GM19452 (cell line): ENCODE data around the gene SGK1.

Source experiments
- ATAC-seq: cut with Tn5 transposase; IDR thresholded peaks from one replicate; pipeline ENCODE4 v1.9.1; 2021; ENCODE audit not compliant: unreplicated experiment

Gene SGK1

DNA sequence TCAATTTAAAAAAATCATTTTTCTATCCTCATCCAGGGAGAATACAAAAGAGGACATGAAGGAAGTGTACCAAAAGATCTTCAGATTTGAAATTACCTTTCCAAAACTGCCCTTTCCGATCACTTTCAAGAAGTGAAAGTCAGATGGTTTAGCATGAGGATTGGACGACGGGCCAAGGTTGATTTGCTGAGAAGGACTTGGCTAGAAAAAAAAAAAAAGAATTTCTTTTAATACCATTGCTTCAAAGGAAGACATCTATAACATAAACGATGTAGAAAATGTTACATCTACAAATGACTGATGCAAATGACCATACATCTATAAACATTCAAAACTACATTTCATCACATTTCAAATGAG is 144.6 kb downstream of the SGK1 start:
- no peak for ATAC-seq

DNA sequence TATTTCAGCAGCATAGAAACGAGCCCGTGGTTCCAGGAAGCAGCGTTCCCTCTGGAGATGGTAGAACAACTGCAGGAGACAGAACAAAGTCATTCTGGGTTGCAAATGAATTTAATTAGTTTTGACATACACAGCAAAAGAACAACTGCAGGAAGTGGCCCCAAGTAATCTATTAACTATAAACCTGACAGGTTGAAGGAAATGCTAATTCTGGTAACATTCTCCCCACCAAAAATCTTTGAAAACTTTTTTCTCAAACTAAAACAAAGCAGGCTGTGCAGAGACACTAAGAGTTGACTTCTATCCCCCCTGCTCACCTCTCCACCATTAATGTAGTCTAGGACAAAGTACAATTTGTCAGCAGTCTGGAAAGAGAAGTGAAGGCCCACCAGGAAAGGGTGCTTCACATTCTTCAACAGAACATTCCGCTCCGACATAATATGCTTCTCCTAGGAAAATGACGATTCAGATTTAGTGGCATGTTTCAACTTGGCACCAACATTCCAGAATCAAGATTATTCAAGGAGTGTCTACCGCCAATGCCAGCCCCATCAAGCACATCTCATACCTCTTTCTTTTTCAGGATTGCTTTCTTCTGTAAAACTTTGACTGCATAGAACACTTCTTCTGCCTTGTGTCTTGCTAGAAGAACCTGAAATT is 145.1 kb downstream of the SGK1 start:
- no peak for ATAC-seq

DNA sequence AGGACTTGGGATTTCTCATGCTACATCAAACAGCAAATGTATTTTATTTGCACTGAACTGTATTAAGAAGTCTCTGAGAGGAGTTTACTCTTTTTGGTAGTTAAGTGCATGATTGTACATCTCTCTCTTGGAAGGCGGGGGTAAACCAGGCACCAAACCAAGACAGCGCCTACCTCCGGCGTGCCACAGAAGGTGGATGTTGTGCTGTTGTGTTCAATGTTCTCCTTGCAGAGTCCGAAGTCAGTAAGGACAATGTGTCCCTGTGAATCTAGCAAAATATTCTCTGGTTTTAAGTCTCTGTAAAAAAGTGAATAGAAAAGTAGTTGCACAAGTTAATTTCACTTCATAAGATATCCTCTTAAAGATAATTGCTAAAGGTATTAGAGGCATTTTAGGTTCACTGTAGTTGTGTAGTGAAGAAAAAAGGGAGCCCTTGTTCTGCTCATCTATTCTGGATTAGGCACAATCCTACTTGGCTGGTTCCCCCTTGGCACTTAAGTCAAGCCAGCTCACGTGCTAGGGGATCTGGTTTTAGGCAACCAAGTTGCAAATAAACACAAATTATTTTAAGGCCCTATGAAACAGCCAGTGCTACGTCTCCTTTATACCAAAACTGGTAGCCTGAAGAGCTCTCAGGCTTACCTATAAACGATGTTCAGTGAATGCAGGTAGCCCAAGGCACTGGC is 145.7 kb downstream of the SGK1 start:
- no peak for ATAC-seq

DNA sequence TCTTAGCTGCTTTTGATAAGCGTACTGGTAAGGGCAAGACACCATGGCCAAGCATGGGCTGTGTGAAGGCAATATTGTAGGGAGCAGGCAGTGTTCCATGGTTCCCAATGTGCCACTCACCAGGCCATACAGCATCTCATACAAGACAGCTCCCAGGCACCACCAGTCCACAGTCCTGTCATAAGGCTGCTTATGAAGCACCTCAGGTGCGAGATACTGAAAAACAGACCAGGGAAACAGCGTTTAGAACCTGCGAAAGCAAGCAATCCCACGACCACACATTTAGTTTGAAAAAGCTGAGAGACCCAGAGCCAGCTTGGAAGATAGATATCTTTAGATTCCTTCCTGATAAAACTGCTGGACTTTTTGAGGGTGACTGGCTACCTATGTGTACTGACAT is 146.4 kb downstream of the SGK1 start:
- ATAC-seq, result no peak

DNA sequence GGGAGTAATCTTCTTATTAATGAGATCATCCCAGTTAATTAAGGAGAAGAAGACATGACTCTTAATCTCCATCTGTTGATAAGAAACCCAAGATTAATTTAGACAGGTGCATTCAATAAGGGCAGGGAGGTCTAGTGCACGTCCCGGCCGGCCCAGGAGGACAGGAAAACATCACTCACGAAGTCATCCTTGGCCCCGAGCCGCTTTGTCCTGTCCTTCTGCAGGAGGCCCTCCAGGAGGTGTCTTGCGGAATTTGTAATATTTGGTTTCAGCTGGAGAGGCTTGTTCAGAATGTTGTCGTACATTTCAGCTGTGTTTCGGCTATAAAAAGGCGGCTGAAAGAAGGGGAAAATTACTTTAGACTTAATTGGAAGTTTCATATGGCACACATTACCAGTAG is 147.1 kb downstream of the SGK1 start:
- ATAC-seq, result no peak

DNA sequence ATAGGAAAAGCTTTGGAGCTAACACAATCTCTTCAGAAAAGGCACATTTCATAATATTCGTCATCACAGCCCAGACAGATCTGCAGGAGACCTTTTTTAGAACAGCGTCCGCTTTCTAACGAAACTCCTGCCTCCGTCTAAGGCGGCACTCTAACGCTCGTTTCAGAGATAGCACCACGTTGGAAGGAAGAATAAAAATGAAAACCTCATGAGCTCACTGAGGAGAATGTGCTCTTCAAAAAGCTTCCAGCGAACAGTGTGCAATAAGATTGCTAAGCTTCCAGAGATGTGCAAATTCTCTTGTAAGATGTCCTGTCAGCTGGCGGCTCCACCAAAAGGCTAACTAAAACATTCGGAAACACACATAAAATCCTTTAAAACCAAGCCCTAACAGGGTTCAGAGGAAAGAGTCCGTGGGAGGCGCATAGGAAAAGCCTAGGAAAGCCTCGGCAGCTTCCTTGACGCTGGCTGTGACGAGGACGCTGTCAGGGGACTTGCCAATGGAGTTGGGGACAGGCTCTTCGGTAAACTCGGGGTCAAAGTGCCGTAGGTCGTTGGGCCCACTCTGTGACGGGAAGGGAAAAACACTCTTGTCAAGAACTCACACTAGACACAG is 147.9 kb downstream of the SGK1 start:
- ATAC-seq, result no peak

DNA sequence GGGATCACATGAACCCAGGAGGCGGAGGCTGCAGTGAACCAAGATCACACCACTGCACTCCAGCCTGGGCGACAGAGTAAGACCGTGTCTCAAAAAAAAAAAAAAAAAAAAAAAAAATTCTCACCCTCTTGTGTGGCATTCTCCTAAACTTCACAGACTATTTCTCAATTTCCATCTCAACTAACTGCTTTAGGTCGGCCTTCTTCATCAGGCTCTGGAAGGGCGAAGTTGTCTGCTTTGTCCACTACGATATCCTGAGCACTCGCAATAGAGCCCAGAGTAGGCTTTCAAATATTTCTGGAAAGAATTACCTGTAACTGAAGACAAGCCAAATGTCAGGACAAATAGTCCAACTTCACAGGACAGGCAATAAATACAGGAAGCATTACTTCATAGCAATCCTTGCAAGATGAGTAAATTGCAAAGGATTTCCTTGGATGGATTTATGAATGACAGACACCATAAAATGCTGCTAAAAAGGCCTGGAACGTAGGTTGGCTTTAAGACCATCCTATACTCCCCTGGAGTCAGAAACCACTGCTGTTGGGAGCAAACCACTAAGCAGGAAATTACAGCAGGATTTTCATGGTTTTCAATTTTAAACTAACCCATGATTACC is 149.2 kb downstream of the SGK1 start:
- ATAC-seq, result no peak

DNA sequence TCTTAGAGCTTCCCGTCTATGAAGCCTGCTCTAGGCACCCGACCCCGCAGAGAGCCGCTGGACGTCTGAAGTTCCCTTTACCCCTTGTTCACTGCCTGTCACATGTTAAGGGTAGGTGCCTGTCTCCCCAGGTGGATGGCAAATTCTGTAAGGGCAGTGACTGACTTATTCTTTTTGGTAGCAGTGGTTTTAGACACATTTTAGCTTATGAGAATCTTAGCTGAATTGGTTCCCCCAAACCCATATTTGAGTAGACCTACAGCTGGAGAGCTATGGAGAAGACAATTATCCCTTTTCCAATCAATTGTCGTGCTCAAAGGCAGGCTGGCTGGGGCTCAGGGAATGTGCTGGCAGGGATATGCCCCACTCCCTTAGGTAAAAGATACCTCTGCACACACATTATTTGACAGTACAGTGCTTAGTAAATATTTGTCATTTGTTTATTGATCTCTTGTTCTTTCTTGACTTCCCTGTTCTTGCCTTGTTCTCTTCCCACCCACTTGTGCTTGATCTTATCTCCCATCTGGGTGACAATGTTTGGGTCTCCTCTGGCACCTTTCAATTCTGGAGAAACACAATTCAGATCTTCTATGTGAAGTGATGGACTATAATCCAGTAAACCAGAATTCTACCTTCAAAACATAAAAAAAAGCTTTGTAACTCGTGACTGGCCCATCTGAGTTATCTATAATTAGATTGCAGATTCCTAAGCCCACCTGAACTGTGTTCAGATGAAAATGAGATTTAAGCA is 151.2 kb downstream of the SGK1 start:
- ATAC-seq, result no peak

DNA sequence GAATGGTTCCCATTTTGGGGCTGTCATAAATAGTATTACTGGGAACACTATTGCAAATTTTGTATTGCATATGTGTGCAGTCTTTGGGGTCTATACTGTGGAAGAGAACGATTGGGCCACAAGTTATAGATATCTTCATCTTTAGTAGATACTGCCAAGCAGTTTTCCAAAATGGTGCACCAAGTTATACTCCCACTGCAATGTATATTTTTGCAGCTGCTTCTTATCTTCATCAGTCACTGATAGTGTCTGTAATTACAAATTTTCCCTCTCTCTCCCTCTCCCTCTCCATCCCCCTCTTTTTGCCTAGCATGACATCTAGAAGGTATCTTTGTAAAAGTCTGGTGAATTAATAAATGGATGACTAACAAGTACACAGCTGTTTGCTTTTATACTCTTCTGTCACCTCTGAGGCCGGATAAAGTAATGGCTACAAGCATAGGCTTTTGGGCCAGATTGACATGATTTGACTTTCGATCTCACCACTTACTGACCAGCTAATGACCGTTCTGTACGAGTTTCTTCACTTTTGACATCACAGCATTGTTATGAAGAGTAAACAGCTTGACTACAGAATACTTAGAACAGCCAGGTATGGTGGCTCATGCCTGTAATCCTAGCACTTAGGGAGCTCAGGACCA is 152.2 kb downstream of the SGK1 start:
- no peak for ATAC-seq

DNA sequence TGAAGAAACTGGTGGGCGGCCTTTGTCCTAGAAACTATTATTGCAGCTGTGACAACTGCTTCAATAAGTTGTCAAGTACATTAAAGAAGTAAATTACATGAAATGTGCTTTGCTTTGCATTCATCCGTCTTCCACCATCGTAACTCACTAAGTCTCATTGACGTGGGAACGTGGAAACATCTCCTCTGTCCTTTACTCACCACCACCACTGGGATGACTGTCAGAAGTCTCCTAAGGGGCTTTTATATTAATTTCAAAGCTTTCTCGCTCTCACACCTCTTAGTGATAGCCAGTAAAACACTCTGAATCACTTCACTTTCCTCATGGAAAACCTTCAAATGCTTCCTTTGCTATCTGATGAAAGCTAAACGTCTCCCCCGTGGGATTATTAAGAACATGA is 153.6 kb downstream of the SGK1 start:
- no peak for ATAC-seq

DNA sequence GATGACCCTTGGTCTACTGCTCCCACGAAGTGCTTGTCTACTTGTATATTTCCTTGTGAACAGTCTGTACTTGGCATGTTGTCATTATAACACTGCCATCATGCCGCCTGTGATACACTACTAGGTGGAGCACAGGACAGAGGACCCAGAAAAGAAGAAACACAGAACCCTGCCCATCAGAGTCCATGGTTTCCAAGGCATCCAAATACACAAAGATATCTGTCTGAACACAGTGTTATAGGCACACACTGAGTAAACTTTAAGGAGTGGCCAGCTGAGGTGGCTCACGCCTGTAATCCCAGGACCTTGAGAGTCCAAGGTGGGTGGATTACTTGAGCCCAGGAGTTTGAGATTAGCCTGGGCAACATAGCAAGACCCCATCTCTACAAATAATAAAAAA is 155.0 kb downstream of the SGK1 start:
- ATAC-seq, result no peak

DNA sequence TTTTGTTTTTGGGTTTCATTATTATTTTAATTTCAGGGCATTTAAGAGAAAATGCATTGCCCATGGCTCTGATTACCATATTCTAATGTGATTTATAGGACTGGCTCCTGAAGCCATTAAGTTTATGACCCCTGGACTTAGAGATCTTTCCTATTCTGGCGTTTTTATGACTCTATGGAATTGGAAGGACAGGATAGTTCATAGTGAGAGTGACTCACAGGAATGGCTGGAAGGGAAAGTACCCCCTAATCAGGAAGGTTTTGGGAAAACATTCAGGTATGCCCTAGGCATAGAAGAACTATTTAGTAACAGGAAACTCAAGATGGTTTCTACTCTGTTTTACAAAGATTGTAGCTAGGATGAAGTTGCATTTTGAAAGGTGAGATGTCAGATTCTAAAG is 156.9 kb downstream of the SGK1 start:
- ATAC-seq, result no peak

DNA sequence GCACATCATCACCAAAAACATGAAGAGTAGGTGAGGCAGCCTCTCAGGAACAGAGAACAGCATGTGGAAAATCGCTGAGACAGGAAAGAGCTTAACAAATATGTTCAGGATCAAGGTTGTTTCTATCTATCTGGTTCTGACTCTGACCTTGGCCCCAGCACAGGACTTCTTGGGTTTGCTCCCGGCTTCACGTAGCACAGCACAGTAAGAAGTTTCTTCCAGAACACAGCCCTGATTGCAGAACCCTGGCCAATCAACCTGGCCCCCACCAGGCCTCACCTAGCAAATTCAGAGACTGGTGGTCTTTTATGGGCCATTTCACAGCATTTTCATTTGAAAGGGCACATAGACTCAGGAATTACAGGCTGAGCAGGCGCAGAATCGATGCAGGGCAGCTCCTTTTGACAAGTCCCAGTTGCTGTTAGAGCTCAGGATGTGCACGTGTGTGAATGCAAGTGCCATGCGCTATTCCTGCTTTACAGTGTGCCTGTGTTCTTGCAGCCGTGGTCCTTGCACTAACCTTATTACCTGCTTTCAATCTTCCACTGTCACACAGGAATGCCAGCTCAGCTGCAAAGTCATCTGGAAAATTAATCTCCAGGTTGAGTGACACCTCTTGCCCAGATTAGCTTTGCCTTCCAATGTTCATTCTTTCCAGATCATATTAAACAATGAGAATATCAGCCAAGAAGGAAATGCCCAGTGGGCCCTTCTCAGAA is 165.0 kb downstream of the SGK1 start:
- ATAC-seq, result no peak

DNA sequence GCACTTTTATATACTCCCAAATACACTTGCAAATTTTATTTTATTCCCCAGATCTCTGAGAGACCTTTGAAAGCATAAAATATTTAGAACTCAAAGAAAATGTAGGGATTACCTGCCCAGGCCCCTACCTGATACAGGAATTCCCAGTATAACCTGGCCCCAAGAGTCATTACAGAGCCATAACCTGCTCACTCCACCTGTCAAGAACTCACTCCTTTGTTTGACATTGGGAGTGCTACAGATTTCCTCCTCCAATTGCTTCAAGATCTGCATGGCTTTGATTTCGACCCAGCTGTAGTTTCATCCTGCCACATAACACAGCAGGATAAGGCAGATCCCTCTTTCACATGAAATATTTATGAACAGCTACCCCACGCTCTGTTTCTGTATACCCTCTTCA is 169.3 kb downstream of the SGK1 start:
- no peak for ATAC-seq

DNA sequence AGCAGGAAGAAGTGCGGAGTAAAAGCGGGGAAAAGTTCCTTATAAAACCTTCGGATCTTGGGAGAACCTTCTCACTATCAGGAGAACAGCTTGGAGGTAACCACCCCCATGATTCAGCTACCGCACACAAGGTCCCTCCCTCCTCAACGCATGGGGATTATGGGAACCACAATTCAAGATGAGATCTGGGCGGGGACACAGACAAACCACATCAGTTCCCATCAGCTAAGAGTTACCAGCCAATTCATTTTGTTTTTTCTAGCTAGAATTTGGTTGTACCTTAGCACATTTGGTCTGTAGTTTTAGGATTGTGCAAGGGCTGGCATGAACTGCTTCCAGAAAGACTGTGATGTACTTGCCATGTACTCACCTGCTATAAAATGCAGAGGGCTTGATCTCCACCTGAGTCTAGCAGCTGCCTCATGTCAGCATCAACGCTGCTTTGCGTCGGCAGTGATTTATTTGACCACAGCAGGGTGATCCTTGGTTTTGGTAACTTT is 170.8 kb downstream of the SGK1 start:
- no peak for ATAC-seq

DNA sequence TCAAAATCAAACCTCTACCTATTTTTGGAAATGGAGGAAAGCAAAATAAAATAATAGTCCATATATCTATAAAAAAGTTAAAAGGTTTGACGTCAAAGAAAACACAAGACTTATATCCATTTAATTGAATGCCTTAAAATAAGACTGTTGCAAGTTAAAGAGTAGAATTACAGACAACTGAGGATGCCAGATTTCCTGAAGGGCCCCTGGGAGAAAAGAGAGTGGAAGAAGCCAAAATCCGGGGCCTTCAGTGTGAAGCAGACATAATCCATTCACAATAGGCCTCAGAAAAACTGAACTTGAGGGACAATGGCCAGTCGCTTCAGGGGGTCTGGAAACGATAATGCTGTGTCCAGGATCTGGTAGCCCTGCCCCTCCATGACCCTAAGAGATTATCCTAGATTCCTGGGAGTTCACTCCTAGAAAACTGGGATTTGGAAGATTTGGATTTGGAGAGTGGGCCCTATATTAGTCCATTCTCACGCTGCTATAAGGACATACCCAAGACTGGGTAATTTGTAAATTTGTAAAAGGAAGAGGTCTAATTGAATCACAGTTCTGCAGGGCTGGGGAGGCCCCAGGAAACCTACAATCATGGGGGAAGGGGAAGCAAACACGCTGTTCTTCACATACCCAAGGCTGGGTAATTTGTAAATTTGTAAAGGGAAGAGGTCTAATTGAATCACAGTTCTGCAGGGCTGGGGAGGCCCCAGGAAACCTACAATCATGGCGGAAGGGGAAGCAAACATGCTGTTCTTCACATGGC is 171.5 kb downstream of the SGK1 start:
- ATAC-seq, result no peak

DNA sequence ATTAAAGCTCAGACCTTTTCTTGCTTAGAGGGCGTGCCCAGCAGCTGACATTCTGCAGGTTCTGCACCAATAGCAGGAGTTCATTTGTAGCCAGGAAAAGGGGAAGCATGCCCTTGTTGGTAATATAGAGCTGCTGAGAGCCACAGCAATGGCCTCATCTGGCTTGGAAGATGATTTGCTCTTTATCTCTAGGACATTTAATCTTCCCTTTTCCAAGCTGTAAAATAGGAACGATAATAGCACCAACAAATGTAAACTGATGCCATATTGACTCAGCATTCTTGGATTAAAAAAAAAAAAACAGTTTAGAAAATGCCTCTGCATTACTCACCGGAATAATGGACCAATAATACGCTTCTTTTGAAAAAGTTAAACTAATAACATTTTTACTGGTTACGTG is 172.1 kb downstream of the SGK1 start:
- ATAC-seq, result no peak

DNA sequence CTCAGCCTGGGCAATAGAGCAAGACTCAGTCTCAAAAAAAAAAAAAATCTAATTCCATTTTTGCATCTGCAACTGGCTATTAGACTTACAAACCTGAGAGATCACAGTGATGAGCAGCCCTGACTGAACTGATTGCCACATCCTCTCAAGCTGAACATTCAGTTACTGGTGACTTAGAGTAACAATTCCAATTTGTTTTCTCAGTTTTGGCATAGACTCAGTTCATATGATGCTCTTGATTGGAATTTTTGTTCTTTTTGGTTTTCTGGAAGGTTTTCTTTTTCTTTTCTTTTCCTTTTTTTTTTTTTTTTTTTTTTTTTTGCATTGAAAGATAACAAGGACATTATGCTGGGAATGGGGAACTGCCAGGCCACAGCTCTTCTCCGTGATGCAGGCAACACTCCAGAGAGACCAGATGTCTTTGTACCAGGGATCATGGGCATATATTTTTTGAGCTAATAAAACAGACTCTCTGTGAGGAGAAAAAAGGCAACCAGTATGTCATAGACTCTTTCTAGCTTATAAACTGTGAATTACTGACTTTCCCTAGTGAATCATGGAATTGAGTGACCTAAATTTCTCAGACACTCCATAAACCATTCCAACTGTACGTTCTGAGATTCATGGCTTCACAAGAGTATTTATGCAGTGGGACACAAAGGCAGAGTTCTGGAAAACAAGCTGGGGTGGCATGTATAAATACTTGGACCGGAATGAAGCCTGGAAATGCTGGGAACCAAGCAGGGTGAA is 179.5 kb downstream of the SGK1 start:
- ATAC-seq, result no peak

DNA sequence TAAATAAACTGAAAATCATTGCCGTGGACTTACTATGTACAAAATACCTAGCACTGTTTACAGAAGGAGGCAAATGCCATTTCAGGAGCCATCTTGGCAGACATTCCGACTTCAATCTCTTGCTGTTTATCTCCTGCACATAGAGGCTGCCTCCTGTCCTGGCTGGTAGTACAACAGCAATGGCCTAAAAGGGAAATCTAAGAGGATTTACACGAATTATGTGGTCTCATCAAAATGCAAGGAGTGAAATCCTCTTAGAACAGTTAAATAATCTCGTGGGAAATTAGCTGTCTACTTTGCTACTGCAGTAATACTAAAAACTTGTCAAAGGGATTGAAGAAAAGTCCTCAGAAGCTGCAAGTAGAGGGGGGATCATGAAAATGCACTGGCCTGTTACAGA is 183.3 kb downstream of the SGK1 start:
- ATAC-seq, result no peak
